Panc1 (cell line): ENCODE measurements around the gene ERC2. TPM values are rescaled to one million over a fixed set of nuclear protein-coding genes. Genes with fewer than 3 reads are reported as not detected.

Experiments
- ATAC-seq: fragments of 200-7000 bp; cut with Tn5 transposase; 2 replicates; pipeline ENCODE4 v1.9.1; 2020; ENCODE audit warnings: mild to moderate bottlenecking, moderate library complexity
- BruUV-seq: library from RNA; stranded (reverse); fragments of 400-500 nt; replicated peaks from 2 replicates; lab custom pipeline; 2021; lab: Mats Ljungman, UMichigan
- CTCF ChIA-PET: fragments of 300-600 bp; sonication (Branson Sonifier 250); formaldehyde crosslinking; loops from one replicate; lab custom pipeline; 2022; ENCODE audit warnings: antibody characterized with exemption; lab: Charles Lee
- POLR2A ChIA-PET: fragments of 300-600 bp; sonication (Branson Sonifier 250); formaldehyde crosslinking; loops from one replicate; lab custom pipeline; 2022; ENCODE audit warnings: antibody characterized with exemption; lab: Charles Lee
- DNase-seq: peaks from one replicate; pipeline ENCODE4 v3.0.0-alpha.2; 2010; ENCODE audit warnings: low read depth, low spot score
- H3K27ac ChIP-seq: 2 replicates; pipeline ENCODE4 v1.5.1; 2011; ENCODE audit warnings: mild to moderate bottlenecking, low read length, inconsistent platforms
- H3K27me3 ChIP-seq: fragments of 200-500 bp; sonication (Bioruptor generic); 2 replicates; pipeline ENCODE4 v1.6.0; 2014; ENCODE audit warnings: low read length, inconsistent platforms; ENCODE audit not compliant: control insufficient read depth, insufficient read depth
- H3K36me3 ChIP-seq: fragments of 200-500 bp; sonication (Bioruptor generic); 2 replicates; pipeline ENCODE4 v1.5.1; 2014; ENCODE audit warnings: inconsistent platforms, mild to moderate bottlenecking, low read length, moderate library complexity; ENCODE audit not compliant: control insufficient read depth, insufficient read depth
- H3K4me1 ChIP-seq: 2 replicates; pipeline ENCODE4 v1.5.1; 2011; ENCODE audit warnings: inconsistent platforms, mild to moderate bottlenecking, low read length, moderate library complexity; ENCODE audit not compliant: control insufficient read depth, insufficient read depth
- H3K4me3 ChIP-seq, 2 experiments: 2 replicates each; pipeline ENCODE4 v1.5.1; 2011 to 2012; ENCODE audit warnings: low read depth in 2 of 2, low read length in 2 of 2, mild to moderate bottlenecking in 2 of 2, inconsistent platforms in 1 of 2, moderate library complexity in 1 of 2
- H3K9me3 ChIP-seq: fragments of 200-500 bp; sonication (Bioruptor generic); 2 replicates; pipeline ENCODE4 v1.5.1; 2014; ENCODE audit warnings: low read depth, mild to moderate bottlenecking, inconsistent platforms, low read length, moderate library complexity; ENCODE audit not compliant: control insufficient read depth, insufficient read depth
- POLR2AphosphoS5 ChIP-seq: IDR thresholded peaks from 2 replicates; pipeline ENCODE4 v1.6.1; 2012; ENCODE audit warnings: mild to moderate bottlenecking, low read depth, low read length, moderate library complexity
- SIN3A ChIP-seq: IDR thresholded peaks from 2 replicates; pipeline ENCODE4 v1.6.1; 2012; ENCODE audit warnings: low read depth, mild to moderate bottlenecking, low read length, moderate library complexity, borderline replicate concordance; ENCODE audit not compliant: insufficient read depth
- TCF7L2 ChIP-seq: IDR thresholded peaks from 2 replicates; pipeline ENCODE4 v1.6.1; 2011; ENCODE audit warnings: mild to moderate bottlenecking, low read depth, low read length, inconsistent platforms
- in situ Hi-C: cut with HindIII; loops from 2 replicates; pipeline ENCODE4 v1.10.0; 2016; ENCODE audit warnings: low sequenced_read_pairs, low pct_unique_long_range_greater_than_20kb
- intact Hi-C: fragments of 100-400 bp; cut with micrococcal nuclease; formaldehyde crosslinking; loops from one replicate; pipeline ENCODE4 v1.10.0; 2022; ENCODE audit not compliant: unreplicated experiment
- total RNA-seq: library from RNA; stranded (reverse); gene quantifications from one replicate; pipeline ENCODE4 v1.2.1, GENCODE V29; 2021; ENCODE audit not compliant: unreplicated experiment
- TF ChIP-seq, protein P1 (sequence below): fragments of 450-650 bp; IDR thresholded peaks from 2 replicates; pipeline ENCODE4 v1.5.1; 2017; ENCODE audit warnings: mild to moderate bottlenecking
- TF ChIP-seq, protein P2 (sequence below), 2 experiments: IDR thresholded peaks; 2 replicates each; pipeline ENCODE4 v1.6.1; 2011 to 2012; ENCODE audit warnings: low read depth in 2 of 2, control low read depth in 1 of 2, low read length in 1 of 2, mild to moderate bottlenecking in 1 of 2, moderate library complexity in 1 of 2; ENCODE audit not compliant: insufficient read depth in 1 of 2

Gene ERC2
- total RNA-seq, 1 experiment from 2014 or later = 0.33 TPM

DNA sequence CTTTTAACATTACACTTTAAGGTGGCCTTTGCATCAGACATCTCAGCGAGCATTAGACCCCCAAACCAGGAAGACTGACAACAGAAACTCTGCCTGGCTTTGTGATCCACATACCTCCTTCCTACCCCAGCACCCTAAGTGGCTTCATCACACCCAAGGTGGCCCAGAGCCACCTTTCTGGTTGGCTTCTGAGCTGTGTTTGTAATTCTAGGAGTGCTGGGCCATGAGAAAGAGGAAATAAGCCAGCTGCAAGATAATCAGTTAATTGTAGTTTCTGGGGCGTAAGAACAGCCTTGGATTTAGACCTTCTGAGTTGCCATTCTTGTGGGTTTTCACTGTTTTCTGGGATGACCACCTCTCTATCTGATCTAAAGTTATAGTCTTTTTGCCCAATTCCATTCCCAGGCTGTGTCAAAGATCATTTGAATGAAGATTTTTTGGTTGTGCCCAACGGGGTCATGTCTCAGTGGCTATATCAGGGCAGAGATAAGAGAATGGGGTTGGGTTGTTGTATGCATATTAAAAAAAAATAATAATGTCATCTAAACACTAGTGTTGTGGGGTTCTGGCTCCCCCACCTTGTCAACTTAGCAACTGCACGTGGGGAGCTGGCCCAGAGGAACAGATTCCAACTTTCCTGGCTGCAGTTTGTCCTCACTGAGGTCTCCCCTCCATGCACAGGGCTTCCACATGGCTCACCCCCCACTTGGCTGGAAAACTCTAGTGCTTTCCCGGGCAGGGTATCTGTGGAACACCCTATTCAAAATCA lies 746.4 kb downstream of the ERC2 start:
- in situ Hi-C loops = no loop called here

DNA sequence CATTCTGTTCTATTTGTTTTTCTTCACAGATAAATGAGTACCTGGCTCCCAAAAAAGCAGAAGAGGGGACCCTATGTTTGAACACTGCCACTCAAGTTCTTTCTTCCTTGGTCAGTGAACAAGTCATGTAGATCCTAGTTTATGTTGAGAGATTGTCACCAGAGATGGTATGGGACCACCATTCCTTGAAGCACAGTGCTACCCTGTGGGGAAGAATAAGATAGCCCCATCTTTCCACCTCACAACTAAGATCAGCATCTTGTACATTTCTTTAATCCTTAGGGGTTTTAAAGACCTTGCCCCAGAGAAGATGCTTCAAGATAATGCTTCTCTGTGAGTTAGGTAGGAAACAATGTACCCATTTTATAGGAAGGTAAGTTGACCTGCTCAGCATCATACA lies 747.7 kb downstream of the ERC2 start:
- POLR2A ChIA-PET = no interaction called here
- no peak overlapping the region for H3K27ac ChIP-seq
- TF ChIP-seq, protein P1, sequence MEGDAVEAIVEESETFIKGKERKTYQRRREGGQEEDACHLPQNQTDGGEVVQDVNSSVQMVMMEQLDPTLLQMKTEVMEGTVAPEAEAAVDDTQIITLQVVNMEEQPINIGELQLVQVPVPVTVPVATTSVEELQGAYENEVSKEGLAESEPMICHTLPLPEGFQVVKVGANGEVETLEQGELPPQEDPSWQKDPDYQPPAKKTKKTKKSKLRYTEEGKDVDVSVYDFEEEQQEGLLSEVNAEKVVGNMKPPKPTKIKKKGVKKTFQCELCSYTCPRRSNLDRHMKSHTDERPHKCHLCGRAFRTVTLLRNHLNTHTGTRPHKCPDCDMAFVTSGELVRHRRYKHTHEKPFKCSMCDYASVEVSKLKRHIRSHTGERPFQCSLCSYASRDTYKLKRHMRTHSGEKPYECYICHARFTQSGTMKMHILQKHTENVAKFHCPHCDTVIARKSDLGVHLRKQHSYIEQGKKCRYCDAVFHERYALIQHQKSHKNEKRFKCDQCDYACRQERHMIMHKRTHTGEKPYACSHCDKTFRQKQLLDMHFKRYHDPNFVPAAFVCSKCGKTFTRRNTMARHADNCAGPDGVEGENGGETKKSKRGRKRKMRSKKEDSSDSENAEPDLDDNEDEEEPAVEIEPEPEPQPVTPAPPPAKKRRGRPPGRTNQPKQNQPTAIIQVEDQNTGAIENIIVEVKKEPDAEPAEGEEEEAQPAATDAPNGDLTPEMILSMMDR = no peak
- TF ChIP-seq, protein P2, sequence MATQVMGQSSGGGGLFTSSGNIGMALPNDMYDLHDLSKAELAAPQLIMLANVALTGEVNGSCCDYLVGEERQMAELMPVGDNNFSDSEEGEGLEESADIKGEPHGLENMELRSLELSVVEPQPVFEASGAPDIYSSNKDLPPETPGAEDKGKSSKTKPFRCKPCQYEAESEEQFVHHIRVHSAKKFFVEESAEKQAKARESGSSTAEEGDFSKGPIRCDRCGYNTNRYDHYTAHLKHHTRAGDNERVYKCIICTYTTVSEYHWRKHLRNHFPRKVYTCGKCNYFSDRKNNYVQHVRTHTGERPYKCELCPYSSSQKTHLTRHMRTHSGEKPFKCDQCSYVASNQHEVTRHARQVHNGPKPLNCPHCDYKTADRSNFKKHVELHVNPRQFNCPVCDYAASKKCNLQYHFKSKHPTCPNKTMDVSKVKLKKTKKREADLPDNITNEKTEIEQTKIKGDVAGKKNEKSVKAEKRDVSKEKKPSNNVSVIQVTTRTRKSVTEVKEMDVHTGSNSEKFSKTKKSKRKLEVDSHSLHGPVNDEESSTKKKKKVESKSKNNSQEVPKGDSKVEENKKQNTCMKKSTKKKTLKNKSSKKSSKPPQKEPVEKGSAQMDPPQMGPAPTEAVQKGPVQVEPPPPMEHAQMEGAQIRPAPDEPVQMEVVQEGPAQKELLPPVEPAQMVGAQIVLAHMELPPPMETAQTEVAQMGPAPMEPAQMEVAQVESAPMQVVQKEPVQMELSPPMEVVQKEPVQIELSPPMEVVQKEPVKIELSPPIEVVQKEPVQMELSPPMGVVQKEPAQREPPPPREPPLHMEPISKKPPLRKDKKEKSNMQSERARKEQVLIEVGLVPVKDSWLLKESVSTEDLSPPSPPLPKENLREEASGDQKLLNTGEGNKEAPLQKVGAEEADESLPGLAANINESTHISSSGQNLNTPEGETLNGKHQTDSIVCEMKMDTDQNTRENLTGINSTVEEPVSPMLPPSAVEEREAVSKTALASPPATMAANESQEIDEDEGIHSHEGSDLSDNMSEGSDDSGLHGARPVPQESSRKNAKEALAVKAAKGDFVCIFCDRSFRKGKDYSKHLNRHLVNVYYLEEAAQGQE (IDR thresholded peaks at IDR 0.05; ENCODE audit: insufficient read depth in 1 of 2, low read depth in 2 of 2, low read length in 1 of 2) = no peak
- TF ChIP-seq TCF7L2 (no peak), SIN3A (no peak), POLR2AphosphoS5 (no peak)
- intact Hi-C loops = no loop called here
- no peak overlapping the region for H3K4me3 ChIP-seq
- in situ Hi-C loops = no loop called here
- H3K27me3 ChIP-seq = no peaks in the 10 kb centered on the region
- ATAC-seq = no peak
- no peaks in the 10 kb centered on the region for H3K36me3 ChIP-seq
- H3K4me1 ChIP-seq = no peaks in the 10 kb centered on the region
- no peak for DNase-seq
- no TSS peak for BruUV-seq
- H3K9me3 ChIP-seq = no peaks in the 10 kb centered on the region
- CTCF ChIA-PET = no interaction called here

More for the DNA sequence above, 746.4 kb downstream of the ERC2 start:
- Histone ChIP-seq H3K27me3 (no peaks in the 10 kb centered on the region), H3K4me3 (no peak overlapping the region), H3K27ac (no peak overlapping the region), H3K36me3 (no peaks in the 10 kb centered on the region), H3K4me1 (no peaks in the 10 kb centered on the region), H3K9me3 (no peaks in the 10 kb centered on the region)
- ChIA-PET CTCF (no interaction called here), POLR2A (no interaction called here)
- no peak for ATAC-seq
- intact Hi-C loops = no loop called here
- TF ChIP-seq, protein P1 = peak; percentile 46; the same call in 1 of the 2 replicates
- TF ChIP-seq SIN3A = no peak
- no TSS peak for BruUV-seq
- DNase-seq = no peak
